AG09309 (cell line): ENCODE data around the gene C3orf70.

ENCODE experiments used
- DNase-seq: peaks from one replicate; pipeline ENCODE4 v3.0.0-alpha.2; 2010; ENCODE audit warnings: low read depth
- H3K4me3 ChIP-seq: 2 replicates; pipeline ENCODE4 v1.5.1; 2011; ENCODE audit warnings: mild to moderate bottlenecking, low read depth, low read length, moderate library complexity; ENCODE audit not compliant: control insufficient read depth
- TF ChIP-seq, protein P1 (sequence below): IDR thresholded peaks from 2 replicates; pipeline ENCODE4 v1.5.1; 2011; ENCODE audit warnings: mild to moderate bottlenecking, low read depth, low read length, inconsistent platforms; ENCODE audit not compliant: insufficient read depth, control insufficient read depth; ENCODE audit errors: missing control alignments

The C3orf70 gene

DNA sequence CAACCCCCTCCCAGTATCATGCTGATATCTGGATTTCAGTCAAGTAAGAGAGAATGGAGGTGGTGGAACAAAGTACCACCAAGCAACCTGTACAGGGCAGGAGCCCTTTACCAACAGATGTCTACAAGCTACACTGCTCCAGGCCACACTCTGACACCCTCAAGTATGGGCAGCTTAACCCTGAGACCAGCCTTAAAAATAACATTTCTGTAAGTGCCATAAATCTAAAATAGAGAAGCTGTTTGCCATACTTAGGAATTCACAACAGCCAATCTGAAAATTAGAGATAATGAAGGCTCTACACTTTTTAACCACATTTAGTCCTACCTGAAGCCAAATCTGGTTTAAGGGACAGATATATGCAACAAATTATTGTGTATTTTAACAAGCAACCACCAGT, 59.7 kb downstream of the C3orf70 start:
- no peak for DNase-seq
- H3K4me3 ChIP-seq: no peak overlapping the region
- TF ChIP-seq, protein P1, sequence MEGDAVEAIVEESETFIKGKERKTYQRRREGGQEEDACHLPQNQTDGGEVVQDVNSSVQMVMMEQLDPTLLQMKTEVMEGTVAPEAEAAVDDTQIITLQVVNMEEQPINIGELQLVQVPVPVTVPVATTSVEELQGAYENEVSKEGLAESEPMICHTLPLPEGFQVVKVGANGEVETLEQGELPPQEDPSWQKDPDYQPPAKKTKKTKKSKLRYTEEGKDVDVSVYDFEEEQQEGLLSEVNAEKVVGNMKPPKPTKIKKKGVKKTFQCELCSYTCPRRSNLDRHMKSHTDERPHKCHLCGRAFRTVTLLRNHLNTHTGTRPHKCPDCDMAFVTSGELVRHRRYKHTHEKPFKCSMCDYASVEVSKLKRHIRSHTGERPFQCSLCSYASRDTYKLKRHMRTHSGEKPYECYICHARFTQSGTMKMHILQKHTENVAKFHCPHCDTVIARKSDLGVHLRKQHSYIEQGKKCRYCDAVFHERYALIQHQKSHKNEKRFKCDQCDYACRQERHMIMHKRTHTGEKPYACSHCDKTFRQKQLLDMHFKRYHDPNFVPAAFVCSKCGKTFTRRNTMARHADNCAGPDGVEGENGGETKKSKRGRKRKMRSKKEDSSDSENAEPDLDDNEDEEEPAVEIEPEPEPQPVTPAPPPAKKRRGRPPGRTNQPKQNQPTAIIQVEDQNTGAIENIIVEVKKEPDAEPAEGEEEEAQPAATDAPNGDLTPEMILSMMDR: no peak

DNA sequence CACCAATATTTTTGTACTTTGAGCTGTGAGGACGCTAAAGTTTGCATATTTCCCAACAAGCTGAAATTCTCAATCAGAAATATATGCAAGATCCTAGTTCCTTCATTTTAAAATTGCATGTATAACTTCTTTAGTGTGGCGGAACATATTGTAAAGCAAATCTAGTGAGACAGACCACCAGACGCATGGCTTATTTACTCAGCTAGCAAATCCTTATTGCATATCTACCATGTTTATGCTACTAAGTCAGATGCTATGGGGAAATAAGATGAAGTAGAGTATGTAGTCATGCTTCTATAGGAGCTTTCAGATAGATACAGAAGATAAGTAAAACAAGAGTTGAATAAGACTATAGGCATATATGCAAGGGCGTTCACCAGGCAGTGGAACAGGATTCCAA, 62.0 kb downstream of the C3orf70 start:
- H3K4me3 ChIP-seq: no peak overlapping the region
- TF ChIP-seq, protein P1: no peak
- DNase-seq: no peak

DNA sequence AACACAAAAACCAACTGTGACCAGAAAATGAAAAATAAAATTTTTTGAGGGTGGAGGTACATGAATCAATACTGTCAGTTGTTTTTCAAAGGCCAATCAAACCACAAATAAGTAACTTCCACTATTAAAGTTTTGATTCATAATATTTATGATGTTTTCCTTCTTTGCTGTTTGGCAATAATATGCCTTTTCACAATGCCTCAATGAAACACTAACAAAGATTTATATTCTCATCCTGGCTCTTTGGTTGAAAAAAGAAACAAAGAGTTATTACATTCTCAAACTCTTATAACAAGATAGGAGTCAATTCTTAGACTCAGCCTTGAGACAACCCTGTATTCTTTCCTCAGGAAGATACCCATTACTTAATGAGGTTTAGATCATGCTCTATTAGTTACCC, 63.1 kb downstream of the C3orf70 start:
- DNase-seq: no peak
- TF ChIP-seq, protein P1: no peak
- no peak overlapping the region for H3K4me3 ChIP-seq

DNA sequence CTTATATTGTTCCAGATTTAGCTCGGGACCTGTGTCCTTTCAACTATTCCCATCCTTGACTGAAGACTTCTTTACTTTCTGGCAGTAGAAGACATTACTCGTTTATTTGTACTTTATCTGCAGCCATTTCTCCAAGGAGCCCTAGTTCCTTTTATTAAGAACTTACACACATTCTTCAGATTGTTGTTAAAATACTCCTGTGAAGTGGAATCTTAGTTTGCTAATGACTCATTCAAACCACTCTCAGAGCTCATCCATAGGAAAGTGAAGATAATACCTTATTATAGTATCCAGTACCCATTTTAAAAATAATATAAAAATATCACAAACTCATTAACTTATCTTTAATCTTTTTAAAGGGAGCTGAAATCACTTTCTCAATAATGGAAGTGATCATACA, 63.5 kb downstream of the C3orf70 start:
- TF ChIP-seq, protein P1: no peak
- no peak overlapping the region for H3K4me3 ChIP-seq
- no peak for DNase-seq

DNA sequence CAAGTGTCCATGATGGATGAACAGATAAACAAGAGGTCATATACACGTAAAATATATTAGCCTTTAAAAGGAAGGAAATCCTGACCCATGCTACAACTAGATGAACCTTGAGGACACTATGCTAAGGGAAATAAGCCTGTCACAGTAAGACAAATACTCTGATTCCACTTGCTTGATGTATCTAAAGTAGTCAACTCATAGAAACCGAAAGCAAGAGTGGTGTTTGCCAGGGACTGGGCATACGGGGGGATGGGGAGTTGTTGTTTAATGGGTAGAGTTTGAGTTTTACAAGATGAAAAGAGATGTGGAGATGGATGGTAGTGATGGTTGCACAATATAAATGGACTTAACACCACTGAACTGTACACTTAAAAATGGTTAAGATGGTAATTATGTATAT, 65.4 kb downstream of the C3orf70 start:
- no peak for DNase-seq
- no peak overlapping the region for H3K4me3 ChIP-seq
- TF ChIP-seq, protein P1: no peak

DNA sequence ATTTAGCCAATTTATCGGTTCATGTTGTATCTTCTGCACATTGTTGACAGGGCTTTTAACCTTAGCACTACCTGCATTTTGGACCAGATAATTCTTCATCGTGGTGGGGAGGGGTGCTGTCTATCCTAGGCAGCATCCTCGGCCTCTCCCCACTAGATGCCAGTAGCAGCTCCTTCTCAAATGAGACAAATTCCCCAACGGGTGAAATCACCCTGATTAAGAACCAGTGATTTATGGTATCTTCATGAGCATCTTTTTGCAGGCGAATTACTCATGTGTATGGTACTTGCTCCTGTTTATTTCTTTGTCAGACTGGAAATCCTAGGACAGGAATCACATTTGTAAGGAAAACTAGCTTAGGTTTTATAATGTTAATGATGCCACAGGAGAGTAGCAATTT, 68.0 kb downstream of the C3orf70 start:
- H3K4me3 ChIP-seq: no peak overlapping the region
- peak; percentile 75 for DNase-seq
- TF ChIP-seq, protein P1: peak; percentile 76

DNA sequence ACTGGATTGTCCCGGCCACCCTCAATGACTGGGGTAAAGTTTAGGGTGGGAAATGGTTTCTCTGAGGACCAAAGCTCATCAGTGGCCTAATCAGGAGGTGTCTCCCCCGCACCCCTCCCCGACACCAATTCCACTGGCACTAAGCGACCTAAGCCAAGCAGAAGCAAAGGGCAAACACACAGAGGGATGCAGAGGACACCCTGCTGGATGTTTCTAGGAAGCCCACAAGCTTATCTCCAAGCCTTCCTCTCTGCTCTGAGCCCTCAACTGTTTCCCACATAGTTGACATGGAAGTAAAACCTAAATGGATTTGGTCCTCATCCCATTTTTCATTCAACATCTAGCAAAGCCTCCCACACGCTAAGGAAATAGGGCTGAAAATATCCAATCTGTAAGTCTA, 68.5 kb downstream of the C3orf70 start:
- TF ChIP-seq, protein P1: no peak
- no peak for DNase-seq
- no peak overlapping the region for H3K4me3 ChIP-seq
